Effector CD8-positive, alpha-beta T cell (primary cell): ENCODE data around the gene ZBP1.

Experiments used
- DNase-seq: peaks from one replicate; lab custom pipeline; 2025; lab: John Stamatoyannopoulos, UW

The ZBP1 gene

DNA sequence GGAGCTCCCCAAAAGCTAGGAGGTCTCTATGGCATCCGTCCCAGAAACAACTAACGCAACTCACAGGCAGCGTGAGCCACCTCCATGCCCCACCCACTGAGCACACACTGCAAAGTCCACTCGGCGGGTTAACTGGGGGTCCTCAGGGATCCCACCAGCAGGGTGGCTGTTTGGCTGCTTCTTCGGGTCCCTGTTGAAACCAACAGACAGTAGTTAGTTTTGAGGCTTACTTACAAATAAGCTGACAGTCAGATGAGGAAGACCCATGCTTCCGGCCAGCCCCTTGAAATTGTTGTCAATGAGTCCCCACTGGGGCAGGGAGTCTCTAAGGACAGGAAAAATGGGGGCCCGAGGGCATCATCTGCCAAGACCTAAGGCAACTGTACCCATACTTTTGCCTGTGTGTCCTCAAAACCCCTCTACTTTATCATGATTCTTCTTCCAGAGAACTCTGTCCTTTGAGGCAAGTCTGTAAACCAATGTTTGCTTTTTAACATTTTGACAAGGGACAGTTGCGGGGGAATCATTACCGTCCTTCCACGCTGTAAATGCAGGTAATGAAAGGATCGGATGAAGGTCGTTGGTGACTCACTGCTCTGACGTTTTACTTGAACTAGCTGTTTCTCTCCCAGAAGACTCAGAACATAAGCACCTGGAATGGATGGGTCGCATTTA lies 61.5 kb downstream of the ZBP1 start:
- no peak for DNase-seq

DNA sequence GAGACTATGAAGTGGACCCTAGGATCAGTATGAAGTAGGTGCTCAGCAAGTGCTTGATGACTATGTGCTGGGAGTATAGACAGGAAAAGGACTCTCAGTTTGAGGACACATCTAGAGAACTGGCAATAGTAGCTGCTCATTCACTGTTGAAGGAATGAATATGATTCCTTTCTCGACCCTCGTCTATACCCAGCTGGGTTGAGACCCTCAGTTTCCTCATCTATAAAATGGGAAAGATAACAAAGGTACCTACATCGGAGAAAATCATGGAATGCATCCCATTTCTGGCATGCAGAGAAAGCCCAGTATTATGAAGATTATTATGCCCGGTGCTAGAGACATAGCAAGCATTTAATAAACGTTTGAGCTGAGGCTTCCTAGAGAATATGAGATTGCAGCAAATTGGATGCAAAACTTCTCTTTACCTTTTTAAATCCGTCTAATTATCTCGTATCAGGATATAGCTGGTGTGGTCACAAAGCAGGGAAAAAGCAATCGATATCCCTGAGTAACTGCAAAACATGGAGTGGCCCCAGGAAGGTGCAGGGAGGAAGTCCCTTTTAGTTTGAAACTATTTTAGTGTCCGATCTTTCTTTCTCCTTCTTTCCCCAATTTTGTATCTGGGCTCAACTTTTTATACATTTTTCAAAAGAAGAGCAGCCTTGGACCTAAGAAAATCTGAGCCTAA lies 62.2 kb downstream of the ZBP1 start:
- DNase-seq = no peak

DNA sequence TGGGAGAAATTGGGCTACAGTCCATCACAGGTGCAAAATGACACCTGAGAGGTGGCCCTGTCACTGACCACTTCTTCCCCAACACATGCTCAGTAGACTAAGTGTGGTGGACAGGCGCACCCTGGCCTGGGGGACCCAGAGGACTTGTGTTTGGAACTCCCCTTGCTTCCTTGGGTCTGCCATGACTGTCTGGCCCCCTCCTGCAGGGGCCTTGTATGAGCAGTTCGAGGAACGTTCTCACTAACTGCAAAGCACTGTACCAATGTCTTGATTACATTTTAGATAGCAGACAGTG lies 63.3 kb downstream of the ZBP1 start:
- DNase-seq = no peak

GRCh38 chr20:57555457-57556184 lies 64.6 kb downstream of the ZBP1 start:
- DNase-seq = no peak
